ENCODE measurements around the gene TOMM6. TPM values are rescaled to one million over a fixed set of nuclear protein-coding genes. Genes with fewer than 3 reads are reported as not detected.

The TOMM6 gene
- total RNA-seq, 1 donor = 131 TPM

GRCh38 chr6:41785254-41785653 is 2.2 kb upstream of the TOMM6 start:
- TF ChIP-seq CTCF (IDR thresholded peaks at IDR 0.05; ENCODE audit: insufficient read depth, low read length) = no peak
- H3K4me3 ChIP-seq (ENCODE audit: low read depth, low read length) = no peak overlapping the region
- DNase-seq (ENCODE audit: low read depth) = no peak

- DNase-seq (ENCODE audit: low read depth) = peak; percentile 18
- no peak for TF ChIP-seq CTCF (IDR thresholded peaks at IDR 0.05; ENCODE audit: insufficient read depth, low read length)
- H3K4me3 ChIP-seq (ENCODE audit: low read depth, low read length) = peak overlapping the region; percentile 65
These were observed 1.6 kb upstream of the TOMM6 start for GRCh38 chr6:41785689-41786450.

- peak; percentile 61 for DNase-seq (ENCODE audit: low read depth)
- TF ChIP-seq CTCF (IDR thresholded peaks at IDR 0.05; ENCODE audit: insufficient read depth, low read length) = peak; percentile 54
- peak overlapping the region; percentile 100 for H3K4me3 ChIP-seq (ENCODE audit: low read depth, low read length)
These were observed 859 bp upstream of the TOMM6 start for GRCh38 chr6:41786451-41787218.

- no peak overlapping the region for H3K4me3 ChIP-seq (ENCODE audit: low read depth, low read length)
- TF ChIP-seq CTCF (IDR thresholded peaks at IDR 0.05; ENCODE audit: insufficient read depth, low read length) = no peak
- no peak for DNase-seq (ENCODE audit: low read depth)
These were observed 1.9 kb downstream of the TOMM6 start for GRCh38 chr6:41789390-41789724.

- no peak for TF ChIP-seq CTCF (IDR thresholded peaks at IDR 0.05; ENCODE audit: insufficient read depth, low read length)
These were observed 2.6 kb downstream of the TOMM6 start for GRCh38 chr6:41790045-41790444.

GRCh38 chr6:41791305-41791704 is 3.8 kb downstream of the TOMM6 start:
- DNase-seq (ENCODE audit: low read depth) = no peak
- TF ChIP-seq CTCF (IDR thresholded peaks at IDR 0.05; ENCODE audit: insufficient read depth, low read length) = no peak
- H3K4me3 ChIP-seq (ENCODE audit: low read depth, low read length) = no peak overlapping the region

More at GRCh38 chr6:41790045-41790444, 2.6 kb downstream of the TOMM6 start:
- DNase-seq (ENCODE audit: low read depth) = no peak
- no peak overlapping the region for H3K4me3 ChIP-seq (ENCODE audit: low read depth, low read length)

Measured in fibroblast of the aortic adventitia (primary cell).